ENCODE measurements around the gene MAB21L4. TPM values are rescaled to one million over a fixed set of nuclear protein-coding genes. Genes with fewer than 3 reads are reported as not detected.

MAB21L4 gene
- polyA plus RNA-seq, 12 donors = 0.08 to 7.3 (median 1.7) TPM; not detected in 5

DNA sequence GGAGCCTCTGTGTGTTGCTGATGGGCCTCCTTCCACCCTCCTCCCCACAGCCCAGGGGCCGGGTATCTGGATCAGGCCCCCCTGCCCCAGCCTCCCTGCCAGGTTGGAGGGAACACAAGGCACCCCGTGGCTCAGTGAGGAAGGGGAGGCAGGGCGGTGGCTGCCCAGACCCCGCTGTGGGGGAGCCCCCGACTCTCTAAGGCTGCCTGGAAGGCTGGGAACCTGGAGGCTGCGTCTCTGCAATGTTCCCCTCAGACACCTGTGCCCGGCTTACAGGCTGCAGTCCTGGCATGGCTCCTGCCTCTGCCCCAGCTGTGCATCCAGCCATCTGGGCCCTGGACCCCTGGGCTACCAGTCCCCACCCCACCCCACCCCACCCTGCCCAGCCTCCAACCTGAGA, 438 bp upstream of the MAB21L4 start:
- DNase-seq = no peak

DNA sequence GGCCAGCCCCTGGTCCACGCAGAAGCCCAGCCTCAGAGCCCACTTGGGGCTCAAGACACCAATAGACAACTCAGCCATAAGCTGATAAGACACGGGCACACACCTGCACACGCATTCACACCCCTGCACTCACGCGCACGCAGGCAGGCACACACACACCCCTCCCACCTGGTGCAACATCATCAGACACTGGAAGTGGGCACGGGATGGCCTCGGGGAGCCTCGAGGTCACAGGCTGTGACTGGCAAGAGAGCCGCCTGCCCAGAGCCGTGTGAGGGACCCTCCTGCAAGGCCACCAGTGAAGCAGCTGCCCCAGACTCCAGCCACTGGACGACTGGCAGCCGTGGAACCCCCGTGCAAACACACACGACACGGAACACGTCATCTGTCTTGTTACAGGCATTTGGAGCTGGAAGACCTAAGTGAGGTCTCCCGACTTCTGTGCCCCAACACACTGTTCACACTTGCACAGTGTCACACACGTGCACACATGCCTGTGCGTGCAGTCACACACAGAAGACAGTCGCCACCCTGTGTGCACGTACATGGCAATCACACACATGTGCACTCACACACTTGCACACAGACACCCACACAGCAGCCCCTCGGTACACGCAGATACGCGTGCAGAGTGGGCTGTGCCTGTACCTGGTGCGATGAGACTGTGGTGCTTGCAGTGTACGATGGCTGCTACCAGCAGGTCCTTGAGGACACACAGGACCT, 959 bp downstream of the MAB21L4 start:
- DNase-seq = no peak

DNA sequence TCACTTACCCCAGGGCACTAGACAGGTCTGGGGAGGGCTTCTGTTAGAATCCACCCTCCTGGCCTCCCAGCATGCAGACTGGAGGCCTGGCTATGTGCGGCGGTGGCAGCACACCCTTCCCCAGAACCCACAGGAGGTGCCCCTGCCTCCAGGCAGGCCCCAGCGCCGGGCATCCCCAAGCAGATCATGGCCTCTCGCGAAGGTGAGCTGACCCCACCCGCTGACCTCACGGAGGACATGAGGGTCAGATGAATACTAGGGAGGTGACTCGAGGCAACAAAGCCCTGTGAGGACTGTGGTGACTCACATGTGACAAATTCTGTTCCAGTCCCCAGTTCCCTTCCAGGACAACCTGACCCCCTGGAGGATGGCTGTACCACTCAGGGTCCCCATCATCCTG, 1.9 kb downstream of the MAB21L4 start:
- no peak for DNase-seq

GRCh38 chr2:240893363-240893844, 2.6 kb downstream of the MAB21L4 start:
- no peak for DNase-seq

GRCh38 chr2:240892925-240893324, 3.0 kb downstream of the MAB21L4 start:
- no peak for DNase-seq

DNA sequence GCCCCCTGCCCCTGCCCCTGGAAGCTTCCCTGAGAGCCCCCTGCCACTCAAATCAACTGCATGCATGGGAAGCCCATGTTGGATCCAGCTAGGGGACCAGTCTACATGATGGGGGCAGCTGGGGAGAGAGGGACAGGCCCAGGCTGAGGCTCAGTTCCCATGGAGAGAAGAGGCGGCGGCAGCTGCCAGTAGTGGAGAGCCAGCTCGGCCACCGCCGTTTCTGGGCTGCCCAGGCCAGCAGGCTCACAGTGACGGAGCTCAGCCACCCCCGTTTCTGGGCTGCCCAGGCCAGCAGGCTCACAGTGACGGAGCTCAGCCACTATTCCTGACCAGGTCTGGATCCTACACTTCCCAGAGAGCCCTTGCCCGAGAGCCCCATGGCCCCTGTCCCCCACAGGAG, 3.6 kb downstream of the MAB21L4 start:
- no peak for DNase-seq

GRCh38 chr2:240891492-240892340, 4.2 kb downstream of the MAB21L4 start:
- DNase-seq = no peak

GRCh38 chr2:240890691-240891090, 5.3 kb downstream of the MAB21L4 start:
- no peak for DNase-seq

DNA sequence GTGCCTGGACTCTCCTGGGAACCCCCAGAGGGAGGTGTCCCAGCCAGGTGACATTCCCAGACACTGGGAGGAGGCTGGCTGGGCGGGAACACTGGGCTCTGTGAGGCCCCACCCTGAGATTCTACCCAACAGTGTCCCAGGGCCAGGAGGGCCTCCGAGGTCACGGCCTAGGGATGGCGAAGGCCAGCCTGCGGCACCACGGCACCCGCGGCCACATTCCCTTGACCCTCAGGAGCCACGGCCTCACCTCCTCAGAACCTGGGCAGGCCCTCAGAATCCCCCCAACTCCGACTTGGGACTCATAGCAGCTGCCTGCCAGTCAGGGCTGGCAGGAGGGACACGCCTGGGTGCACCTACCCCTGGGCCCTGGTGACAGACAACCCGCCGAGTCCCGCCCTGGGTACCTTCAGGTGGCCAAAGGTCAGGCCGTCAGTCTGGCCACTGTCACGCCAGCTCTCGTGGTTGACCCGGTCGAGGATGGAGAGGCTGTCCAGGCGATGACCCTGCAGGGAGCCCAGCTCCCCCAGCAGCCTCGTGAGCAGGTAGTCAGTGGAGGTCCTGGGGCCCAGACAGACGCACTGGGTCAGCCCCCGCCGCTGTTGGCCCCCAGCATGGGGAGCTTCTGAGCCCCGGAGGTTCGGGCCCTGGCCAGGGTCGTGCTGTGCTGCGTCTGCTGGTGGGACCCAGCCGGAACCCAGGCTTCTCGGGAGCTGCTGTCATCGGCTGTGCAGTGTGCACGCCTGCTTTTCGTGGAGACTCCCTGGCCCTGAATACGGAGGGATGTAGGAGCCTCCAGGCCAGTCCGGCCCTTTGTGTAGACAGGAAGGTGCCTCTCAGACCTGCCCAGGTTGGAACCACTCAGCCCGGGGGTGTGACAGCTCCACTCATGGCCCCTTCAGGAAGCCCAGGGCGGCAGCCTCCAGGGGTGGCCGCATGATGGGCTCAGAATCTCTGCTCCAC, 6.1 kb downstream of the MAB21L4 start:
- DNase-seq = no peak

- DNase-seq = no peak
Observed at GRCh38 chr2:240888890-240889573, 6.9 kb downstream of the MAB21L4 start.

DNA sequence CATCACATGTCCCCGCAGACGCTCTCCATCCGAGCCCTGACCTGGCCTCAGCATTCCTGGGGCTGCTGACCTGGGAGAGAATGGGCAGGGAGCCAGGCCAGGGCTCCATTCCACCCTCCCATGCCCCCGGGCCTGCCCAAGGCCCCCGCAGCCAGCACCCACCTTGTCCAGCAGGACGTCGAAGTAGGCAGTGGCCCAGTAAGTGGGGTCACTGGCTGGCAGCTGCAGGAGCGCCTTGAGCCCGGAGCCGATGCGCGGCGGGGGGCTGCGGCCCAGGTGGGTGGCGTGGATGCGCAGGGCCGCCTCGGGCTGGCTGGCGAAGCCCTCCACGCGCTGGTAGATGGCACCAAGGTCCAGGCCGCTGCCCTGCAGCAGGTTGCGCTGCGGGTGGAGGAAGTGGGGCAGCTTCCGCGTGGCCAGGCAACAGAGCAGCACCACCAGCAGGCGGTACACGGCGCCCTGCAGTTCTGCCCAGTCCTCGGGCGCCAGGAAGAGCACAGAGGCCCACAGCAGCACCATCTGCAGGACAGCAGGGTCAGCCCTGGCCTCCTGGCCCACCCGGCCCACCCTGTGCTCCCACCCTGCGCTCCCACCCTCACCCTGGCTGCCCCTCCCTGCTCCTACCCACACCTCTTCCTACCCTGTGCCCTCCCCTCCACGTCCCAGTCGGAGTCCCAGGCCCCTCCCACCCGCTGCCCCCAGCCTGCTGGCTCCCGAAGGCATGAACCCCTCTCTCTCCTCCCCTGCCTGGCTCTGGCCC, 7.6 kb downstream of the MAB21L4 start:
- DNase-seq = no peak

DNA sequence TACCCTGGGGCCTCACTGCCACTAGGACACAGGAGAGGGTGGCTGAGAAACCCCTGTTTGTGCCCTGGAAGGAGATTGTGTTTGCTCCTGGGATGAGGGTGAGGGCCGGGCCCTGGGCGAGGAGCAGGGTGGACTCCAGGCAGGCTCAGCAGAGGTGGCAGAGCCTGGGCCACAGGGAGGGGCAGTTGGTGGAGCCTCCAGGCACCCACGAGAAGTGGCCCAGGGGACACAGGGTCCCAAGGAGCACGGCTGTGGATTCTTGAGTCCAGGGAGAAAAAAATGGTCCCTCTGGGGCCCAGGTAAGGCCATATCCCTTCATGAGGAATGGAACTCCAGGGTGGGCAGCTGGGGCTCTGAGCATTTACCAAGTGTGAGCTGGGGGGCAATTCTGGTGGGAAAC, 8.3 kb downstream of the MAB21L4 start:
- no peak for DNase-seq

DNA sequence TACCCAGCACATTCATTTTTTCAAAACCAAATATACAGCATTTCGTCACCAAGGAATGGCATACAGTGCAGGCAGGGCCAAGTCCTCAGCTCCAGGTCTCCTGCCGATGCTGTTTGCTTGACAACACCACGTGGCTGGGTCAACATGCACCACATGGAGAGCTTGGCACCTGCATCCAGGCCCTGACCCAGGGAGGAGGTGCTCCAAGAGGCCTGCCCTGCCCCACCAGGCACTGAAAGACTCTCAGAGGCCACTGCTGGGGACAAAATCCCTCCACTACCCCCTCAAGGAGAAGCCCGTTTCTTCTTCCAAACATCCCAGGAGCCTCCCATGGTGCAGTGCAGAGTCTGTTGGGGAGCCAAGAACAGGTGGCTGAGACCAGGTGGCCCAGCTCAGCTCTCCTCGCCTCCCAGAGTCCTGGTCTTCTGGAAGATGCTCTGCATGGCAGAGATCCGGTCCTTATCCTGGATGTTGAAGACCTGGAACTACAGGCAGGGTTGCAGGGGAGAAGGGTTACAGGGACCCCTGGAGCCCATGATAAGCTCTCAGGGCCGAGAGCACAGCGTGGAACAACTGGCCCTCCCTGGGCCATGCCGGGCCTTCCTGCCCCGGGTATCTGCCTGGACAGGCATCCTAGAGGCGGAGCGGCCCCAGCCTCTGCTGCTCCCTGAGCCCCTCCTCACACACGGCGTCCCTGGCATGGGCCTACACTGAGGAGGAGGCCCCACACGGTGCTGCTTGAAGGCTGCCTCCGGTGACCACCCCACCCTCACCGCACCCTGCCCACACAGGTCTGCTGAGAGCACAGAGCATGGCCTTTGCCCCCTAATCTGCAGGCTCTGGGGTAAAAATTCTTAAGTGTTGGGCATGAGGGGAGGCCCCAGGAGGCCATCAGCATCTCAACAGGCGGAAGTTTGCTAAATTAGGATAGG, 9.0 kb downstream of the MAB21L4 start:
- DNase-seq = no peak

GRCh38 chr2:240886023-240886565, 9.9 kb downstream of the MAB21L4 start:
- DNase-seq = no peak

GRCh38 chr2:240885566-240885965, 10.4 kb downstream of the MAB21L4 start:
- no peak for DNase-seq

GRCh38 chr2:240884745-240885144, 11.2 kb downstream of the MAB21L4 start:
- no peak for DNase-seq

DNA sequence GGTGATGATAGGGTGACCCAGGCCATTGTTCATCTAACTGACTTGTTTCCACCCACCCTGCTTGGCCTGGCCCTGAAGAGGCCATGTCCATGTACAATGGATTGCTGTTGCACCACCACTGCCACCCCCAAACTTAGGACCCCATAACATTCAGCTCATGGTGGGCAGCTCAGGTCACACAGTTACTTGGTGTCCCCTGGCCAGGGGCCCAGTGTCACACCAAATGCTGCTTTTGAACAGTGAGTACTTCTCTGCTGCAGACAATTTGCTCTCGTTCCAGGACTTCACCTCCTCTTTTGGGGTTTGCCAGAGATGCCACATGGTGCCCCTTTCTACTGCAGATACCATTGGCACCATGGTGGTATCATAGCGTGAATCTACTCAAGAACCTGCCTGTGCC, 11.7 kb downstream of the MAB21L4 start:
- DNase-seq = no peak

DNA sequence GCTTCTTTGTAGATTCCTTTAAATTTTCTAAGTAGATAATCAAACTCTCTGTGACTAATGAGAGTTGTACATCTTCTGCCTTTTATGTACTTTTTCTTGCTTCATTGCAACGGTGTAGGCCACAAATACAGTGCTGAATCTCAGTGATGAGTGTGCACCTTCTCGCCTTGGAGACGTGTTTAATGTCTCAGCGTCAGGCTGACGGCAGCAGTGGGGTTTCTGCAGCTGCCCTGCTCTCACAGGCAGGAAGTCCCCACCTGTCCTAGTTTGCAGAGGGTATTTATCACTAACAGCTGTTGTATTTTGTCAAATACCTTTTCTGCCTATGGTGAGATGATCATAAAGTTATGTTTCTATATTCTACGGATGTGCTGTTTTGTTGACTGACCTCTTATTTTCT, 14.0 kb downstream of the MAB21L4 start:
- DNase-seq = no peak

- no peak for DNase-seq
Observed at GRCh38 chr2:240879105-240879504, 16.9 kb downstream of the MAB21L4 start.

All from muscle of arm (tissue), 12 donors.